GM20000 (cell line): ENCODE results near the gene CRIP3.

Experiments
- DNase-seq: peaks from one replicate; pipeline ENCODE4 v3.0.0; 2012; ENCODE audit warnings: low spot score
- TF ChIP-seq, protein P1 (sequence below): IDR thresholded peaks from 2 replicates; pipeline ENCODE4 v1.5.1; 2012; ENCODE audit warnings: mild to moderate bottlenecking, control low read depth; ENCODE audit errors: extremely low read depth, missing control alignments

The CRIP3 gene

DNA sequence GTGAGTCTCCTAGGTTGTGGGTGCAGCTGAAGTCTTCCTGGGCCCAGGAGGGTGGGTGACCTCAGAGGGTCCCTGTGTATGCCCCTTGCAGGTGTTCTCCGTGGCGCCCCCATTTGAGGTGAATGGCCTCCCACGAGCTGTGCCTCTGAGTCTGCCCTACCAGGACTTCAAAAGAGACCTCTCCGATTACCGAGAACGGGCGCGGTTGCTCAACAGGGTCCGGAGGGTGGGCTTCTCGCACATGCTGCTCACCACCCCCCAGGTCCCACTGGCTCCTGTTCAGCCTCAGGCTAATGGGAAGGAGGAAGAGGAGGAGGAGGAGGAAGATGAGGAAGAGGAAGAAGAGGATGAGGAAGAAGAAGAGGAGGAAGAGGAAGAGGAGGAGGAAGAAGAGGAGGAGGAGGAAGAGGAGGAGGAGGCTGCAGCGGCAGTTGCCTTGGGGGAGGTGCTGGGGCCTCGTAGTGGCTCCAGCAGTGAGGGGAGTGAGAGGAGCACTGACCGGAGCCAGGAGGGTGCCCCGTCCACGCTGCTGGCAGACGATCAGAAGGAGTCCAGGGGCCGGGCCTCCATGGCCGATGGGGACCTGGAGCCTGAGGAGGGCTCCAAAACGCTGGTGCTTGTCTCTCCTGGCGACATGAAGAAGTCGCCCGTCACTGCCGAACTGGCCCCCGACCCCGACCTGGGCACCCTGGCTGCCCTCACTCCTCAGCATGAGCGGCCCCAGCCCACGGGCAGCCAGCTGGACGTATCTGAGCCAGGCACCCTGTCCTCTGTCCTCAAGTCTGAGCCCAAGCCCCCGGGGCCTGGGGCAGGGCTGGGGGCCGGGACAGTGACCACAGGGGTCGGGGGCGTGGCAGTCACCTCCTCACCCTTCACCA lies 25.8 kb downstream of the CRIP3 start:
- DNase-seq, result no peak
- TF ChIP-seq, protein P1, sequence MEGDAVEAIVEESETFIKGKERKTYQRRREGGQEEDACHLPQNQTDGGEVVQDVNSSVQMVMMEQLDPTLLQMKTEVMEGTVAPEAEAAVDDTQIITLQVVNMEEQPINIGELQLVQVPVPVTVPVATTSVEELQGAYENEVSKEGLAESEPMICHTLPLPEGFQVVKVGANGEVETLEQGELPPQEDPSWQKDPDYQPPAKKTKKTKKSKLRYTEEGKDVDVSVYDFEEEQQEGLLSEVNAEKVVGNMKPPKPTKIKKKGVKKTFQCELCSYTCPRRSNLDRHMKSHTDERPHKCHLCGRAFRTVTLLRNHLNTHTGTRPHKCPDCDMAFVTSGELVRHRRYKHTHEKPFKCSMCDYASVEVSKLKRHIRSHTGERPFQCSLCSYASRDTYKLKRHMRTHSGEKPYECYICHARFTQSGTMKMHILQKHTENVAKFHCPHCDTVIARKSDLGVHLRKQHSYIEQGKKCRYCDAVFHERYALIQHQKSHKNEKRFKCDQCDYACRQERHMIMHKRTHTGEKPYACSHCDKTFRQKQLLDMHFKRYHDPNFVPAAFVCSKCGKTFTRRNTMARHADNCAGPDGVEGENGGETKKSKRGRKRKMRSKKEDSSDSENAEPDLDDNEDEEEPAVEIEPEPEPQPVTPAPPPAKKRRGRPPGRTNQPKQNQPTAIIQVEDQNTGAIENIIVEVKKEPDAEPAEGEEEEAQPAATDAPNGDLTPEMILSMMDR, result no peak

DNA sequence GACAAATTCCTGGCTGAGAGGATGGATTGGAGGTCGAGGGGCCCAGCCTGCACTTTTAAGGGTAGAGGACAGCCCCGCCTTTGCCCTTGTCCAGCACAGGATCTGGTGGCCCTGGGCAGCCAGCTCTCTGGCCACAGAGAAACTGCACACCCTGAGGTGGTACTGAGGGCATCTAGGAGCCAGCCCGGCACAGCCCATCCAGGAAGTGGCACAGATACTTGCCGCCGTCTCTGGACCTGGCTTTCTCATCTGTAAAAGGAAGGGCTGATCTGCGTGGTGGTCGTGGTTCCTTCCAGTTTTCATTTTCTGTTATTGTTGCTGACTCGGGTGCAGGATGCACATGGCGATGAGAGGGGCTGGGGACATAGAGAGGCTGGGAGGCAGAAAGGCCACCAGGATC lies 26.6 kb downstream of the CRIP3 start:
- TF ChIP-seq, protein P1, result no peak
- DNase-seq, result no peak

DNA sequence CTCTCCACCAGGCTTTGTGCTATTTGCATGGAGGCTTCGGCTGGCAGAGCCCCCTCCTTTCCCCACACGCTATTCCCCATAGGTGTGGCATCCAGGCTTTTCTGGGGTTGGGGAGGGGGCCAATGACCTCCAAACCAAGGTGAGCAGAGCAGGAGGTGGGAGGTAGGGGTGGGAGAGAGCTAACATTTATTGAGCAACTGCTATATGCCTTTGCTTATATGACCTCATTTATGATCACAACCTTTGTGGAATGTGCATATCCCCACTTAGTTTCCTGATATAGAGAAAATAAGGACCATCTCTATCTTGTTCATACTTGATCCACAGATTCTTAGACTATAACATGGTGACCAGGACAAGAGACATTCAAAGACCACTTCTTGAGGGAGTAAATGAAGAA lies 28.4 kb downstream of the CRIP3 start:
- DNase-seq, result no peak
- TF ChIP-seq, protein P1, result no peak

DNA sequence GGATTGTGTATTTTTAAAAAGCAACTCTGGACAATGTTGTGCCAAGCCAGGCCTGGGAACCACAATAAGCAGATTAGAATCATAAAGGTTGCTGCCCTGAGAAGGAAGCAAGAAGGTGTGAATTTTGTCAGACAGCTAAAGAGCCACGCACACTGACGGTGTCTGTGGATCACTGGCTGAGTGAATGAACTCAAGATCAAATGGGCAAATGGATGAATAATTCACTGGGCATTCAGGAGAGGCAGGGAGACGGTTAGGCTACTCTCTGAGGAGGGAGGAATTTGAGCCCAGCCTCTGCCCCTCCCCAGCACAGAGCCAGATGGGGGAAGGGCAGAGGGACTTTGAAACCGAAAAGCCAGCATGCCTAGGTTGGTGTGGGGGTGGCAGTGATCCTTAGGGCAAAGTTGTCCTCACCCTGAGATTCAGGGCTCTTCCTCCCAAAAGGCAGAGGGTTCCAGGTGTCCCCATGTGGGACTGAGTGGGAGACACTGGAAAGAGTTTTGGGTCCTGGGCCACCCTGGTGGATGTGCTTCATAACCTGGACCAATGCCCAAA lies 30.0 kb downstream of the CRIP3 start:
- DNase-seq, result no peak

DNA sequence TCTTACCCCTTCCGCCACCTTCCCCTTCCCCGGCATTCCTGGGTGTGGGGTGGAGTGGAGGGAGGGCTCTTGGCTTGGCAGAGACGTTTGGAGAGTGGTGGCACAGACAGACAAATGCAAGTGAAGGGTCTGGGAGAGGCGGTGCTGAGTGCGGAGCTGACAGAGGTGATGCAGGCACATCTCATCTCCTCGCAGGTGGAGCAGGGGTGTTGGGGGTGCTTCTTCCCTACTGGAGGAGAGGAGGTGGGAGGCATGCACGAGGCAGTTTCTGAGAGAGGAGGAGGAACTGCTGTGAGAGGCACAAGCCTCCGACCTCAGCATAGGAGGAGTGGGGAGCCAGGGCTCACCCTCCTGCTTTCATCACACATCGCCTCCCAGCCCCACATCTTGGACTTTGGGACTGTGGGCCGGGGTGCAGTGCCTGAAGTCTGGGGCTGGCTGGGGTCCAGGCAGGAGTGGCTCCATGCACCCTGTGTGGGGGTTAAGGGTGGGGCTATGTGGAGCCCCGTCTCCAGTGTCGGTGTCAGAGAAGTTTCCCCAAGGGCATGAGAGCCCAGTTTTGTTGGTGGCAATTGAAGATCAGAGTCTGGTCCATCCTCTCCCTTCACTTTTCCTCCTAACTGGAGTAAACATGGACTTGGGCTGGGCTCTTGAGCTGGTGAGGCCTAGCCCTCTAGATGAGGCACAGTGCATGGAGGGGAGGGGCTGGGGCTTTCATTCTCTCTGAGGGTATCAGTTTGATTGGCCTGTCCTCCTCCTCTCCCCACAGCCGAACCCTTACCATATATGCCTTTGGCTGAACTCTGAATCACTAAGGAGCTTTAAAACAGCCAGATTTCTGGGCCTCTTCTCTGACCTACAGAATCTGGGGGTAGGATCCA lies 30.7 kb downstream of the CRIP3 start:
- TF ChIP-seq, protein P1, result no peak
- DNase-seq, result no peak

More for the DNA sequence above, 30.0 kb downstream of the CRIP3 start:
- TF ChIP-seq, protein P1, result no peak

DNA sequence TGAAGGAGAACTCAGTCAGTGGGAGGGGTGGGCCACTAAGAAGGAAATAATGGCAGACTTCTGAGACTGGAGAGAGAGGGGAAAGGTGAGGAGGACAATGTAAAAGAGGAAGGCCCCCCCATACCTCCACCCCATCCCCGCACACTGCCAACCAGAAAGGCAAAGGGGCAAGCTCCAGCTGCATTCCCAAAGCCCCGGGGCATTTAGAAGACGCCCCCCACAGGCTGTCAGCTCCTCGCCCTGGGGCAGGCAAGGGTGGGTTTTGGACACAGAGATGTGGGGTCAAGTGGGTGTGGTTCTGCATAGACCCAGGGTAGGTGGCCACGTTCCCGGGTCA lies 31.4 kb downstream of the CRIP3 start:
- no peak for DNase-seq
- TF ChIP-seq, protein P1, result no peak

DNA sequence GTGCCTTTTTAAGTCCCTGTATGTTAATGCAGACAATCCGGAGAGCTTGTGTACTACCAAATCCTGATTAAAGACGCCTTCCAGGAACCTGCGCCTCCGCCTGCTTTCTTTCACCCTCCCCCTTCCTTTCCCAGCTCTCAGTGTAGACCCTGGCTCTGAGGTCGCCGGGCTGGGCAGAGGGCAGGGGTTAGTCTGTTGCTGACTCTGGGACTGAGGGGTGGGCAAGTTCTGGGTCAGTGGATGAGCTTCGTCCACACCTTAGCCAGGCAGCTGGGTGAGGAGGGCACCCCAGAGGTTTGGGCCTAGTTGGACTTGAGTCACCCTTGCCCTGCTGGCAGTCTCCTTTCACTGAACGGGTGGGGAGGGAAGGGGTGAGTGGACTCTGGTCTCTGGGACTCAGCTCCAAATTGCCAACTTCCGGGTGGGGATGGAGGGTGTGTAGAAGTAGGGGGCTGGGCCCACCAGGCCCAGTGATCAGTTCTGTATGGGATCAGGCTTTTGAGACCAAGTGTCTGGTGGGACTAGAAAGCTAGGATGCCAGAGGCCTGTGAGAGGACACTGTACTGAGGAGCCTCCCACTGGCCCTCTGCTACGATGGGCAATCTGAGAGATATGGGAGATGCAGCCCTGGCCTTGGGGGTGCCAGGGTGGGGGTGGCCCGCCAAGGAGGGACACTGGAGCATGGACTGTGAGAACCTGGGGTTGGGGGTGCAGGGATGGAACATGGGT lies 31.9 kb downstream of the CRIP3 start:
- TF ChIP-seq, protein P1, result no peak
- DNase-seq, result no peak
